Measurements from ENCODE around the gene S100A4.
"Not testable (repeated sequence)": the region's sequence is repeated elsewhere in the genome, so short reads cannot be mapped to it uniquely, and the experiment has no call there.

S100A4 gene

GRCh38 chr1:153566414-153567371 is 21.1 kb upstream of the S100A4 start:
- DNase-seq, result no peak

GRCh38 chr1:153565529-153566374 is 20.1 kb upstream of the S100A4 start, which contains the start of gene S100A2:
S100A2 (minus strand) TSS chr1:153565844; CDS start chr1:153563877, 1,967 bp downstream.
- DNase-seq, result no peak

- no peak for DNase-seq
Observed at GRCh38 chr1:153563991-153564390, 18.4 kb upstream of the S100A4 start.

- no peak for DNase-seq
Observed at GRCh38 chr1:153563483-153563901, 17.9 kb upstream of the S100A4 start.

GRCh38 chr1:153562021-153562420 is 16.4 kb upstream of the S100A4 start:
- not testable (repeated sequence) for DNase-seq

- DNase-seq, result no peak
Observed at GRCh38 chr1:153561466-153561985, 15.9 kb upstream of the S100A4 start.

GRCh38 chr1:153560771-153561465 is 15.3 kb upstream of the S100A4 start:
- DNase-seq, result no peak

GRCh38 chr1:153560241-153560640 is 14.6 kb upstream of the S100A4 start:
- no peak for DNase-seq

GRCh38 chr1:153557877-153558276 is 12.3 kb upstream of the S100A4 start:
- DNase-seq, result no peak

- DNase-seq, result no peak
Observed at GRCh38 chr1:153556348-153556747, 10.7 kb upstream of the S100A4 start.

GRCh38 chr1:153553830-153554541 is 8.4 kb upstream of the S100A4 start:
- no peak for DNase-seq

GRCh38 chr1:153553096-153553495 is 7.5 kb upstream of the S100A4 start:
- DNase-seq, result no peak

GRCh38 chr1:153552335-153552734 is 6.7 kb upstream of the S100A4 start:
- no peak for DNase-seq

- DNase-seq, result no peak
Observed at GRCh38 chr1:153550827-153551500, 5.4 kb upstream of the S100A4 start.

GRCh38 chr1:153550398-153550758 is 4.8 kb upstream of the S100A4 start:
- no peak for DNase-seq

- DNase-seq, result no peak
Observed at GRCh38 chr1:153549741-153550397, 4.3 kb upstream of the S100A4 start.

GRCh38 chr1:153548722-153549688 is 3.4 kb upstream of the S100A4 start, which contains the start of gene S100A3:
S100A3 (minus strand) TSS chr1:153549258; CDS start chr1:153548485, 773 bp downstream.
- DNase-seq, result no peak

- no peak for DNase-seq
Observed at GRCh38 chr1:153547560-153548551, 2.2 kb upstream of the S100A4 start.
